Subcutaneous abdominal adipose tissue (tissue), 5 donors: Measurements from ENCODE around the gene SLC25A21.
"Not testable (repeated sequence)": the region's sequence is repeated elsewhere in the genome, so short reads cannot be mapped to it uniquely, and the experiment has no call there.

ENCODE experiments used
- H3K27ac ChIP-seq: one replicate; pipeline ENCODE4 v1.7.0; 2013; ENCODE audit warnings: low read depth, mild to moderate bottlenecking, inconsistent platforms, low read length, moderate library complexity
- H3K27me3 ChIP-seq, 5 donors: one replicate each; pipeline ENCODE4 v1.7.0; 2013; ENCODE audit warnings: low read length in 5 of 5, inconsistent platforms in 1 of 5; ENCODE audit not compliant: control insufficient read depth in 5 of 5, insufficient read depth in 4 of 5
- H3K36me3 ChIP-seq, 5 donors: one replicate each; pipeline ENCODE4 v1.7.0; 2013; ENCODE audit warnings: low read length in 5 of 5; ENCODE audit not compliant: control insufficient read depth in 5 of 5, insufficient read depth in 5 of 5
- H3K4me1 ChIP-seq, 5 donors: one replicate each; pipeline ENCODE4 v1.7.0; 2013; ENCODE audit warnings: low read length in 5 of 5, mild to moderate bottlenecking in 3 of 5, moderate library complexity in 1 of 5; ENCODE audit not compliant: control insufficient read depth in 5 of 5, insufficient read depth in 5 of 5
- H3K4me3 ChIP-seq, 5 donors: one replicate each; pipeline ENCODE4 v1.7.0; 2013; ENCODE audit warnings: low read length in 5 of 5, low read depth in 1 of 5
- H3K9ac ChIP-seq, 5 donors: one replicate each; pipeline ENCODE4 v1.7.0; 2013; ENCODE audit warnings: low read length in 5 of 5, mild to moderate bottlenecking in 4 of 5, moderate library complexity in 3 of 5
- H3K9me3 ChIP-seq, 5 donors: one replicate each; pipeline ENCODE4 v1.7.0; 2013; ENCODE audit warnings: low read length in 5 of 5; ENCODE audit not compliant: control insufficient read depth in 5 of 5
- donor health status: healthy.
- donor health status: healthy.
- donor health status: healthy.
- donor health status: healthy.
- donor health status: healthy.

The SLC25A21 gene

DNA sequence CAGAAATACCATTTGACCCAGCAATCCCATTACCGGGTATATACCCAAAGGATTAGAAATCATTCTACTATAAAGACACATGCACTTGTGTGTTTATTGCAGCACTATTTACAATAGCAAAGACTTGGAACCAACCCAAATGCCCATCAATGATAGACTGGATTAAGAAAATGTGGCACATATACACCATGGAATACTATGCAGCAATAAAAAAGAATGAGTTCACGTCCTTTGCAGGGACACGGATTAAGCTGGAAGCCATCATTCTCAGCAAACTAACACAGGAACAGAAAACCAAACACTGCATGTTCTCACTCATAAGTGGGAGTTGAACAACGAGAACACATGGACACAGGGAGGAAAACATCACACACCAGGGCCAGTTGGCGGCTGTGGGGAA is 357.6 kb downstream of the SLC25A21 start:
- not testable (repeated sequence) for H3K9ac ChIP-seq, H3K36me3 ChIP-seq, H3K4me3 ChIP-seq, H3K4me1 ChIP-seq, H3K27me3 ChIP-seq, H3K9me3 ChIP-seq, H3K27ac ChIP-seq

DNA sequence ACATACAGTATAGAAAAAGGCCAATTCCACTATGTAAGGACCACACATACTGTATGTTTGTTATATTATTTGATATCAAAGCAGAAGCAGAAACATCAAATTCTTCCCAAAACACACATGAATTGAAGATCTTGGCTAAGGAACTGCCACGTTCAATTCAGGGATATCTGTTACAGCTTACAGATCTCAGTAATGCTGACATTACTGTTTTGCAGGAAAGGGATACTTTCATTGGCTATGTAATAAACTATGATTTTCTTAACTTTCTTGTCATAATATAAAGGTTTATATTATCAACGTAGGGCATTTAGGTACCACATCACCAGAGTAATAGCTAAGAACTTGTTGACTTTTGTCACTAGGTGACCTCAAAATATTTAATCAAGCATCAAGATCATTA is 362.2 kb downstream of the SLC25A21 start:
- Histone ChIP-seq H3K27ac (no peak overlapping the region), H3K4me3 (no peak overlapping the region), H3K36me3 (no peaks in the 10 kb centered on the region), H3K9me3 (no peaks in the 10 kb centered on the region), H3K27me3 (no peaks in the 10 kb centered on the region), H3K4me1 (peaks cover 0 to under 1% (median 0%) of the 10 kb centered on the region in 5 donors), H3K9ac (no peak overlapping the region)

DNA sequence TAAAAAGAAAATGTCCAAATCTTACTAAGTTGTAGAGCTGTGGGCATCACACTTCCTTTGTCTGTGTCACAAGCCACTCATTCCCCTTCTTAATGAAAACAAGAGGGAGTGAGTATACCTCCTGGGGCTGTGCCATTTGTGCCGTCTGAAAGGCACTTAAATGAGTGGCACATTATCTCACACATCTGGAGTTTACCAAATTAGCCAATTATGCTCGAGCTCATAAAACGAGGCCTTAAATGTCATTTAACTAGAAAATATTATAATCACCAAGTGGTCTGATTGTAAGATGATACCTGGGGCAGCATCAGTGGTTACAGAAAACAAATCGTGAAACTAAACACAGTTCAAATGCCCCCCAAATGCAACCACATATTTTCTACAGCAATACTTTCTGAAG is 364.7 kb downstream of the SLC25A21 start:
- H3K27me3 ChIP-seq, result no peaks in the 10 kb centered on the region
- peaks cover 0 to 4% (median 0%) of the 10 kb centered on the region in 5 donors for H3K4me1 ChIP-seq
- no peaks in the 10 kb centered on the region for H3K36me3 ChIP-seq
- H3K4me3 ChIP-seq, result no peak overlapping the region
- no peak overlapping the region for H3K9ac ChIP-seq
- H3K27ac ChIP-seq, result no peak overlapping the region
- no peaks in the 10 kb centered on the region for H3K9me3 ChIP-seq

DNA sequence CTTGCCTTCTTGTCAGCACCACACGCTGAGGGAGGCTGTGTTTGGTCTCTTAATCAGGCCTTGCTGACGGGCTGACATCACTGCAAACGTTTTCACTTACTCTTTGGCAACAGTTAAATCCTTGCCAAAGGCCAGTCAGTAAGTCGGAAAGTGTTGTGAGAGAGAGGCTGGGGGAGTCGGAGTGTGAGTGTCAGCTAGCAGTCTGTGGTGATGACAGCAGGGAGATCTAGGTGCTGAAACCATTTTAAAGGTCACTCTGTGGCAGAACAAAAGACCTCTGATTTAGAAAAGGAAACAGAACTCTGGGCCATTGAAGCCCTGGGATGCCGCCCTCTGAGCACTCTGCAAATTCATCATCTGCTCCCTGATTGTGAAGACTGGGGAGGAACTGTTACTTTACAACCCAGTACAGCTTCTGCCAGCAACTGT is 367.3 kb downstream of the SLC25A21 start:
- Histone ChIP-seq H3K9me3 (no peaks in the 10 kb centered on the region), H3K9ac (no peak overlapping the region), H3K27ac (no peak overlapping the region), H3K36me3 (no peaks in the 10 kb centered on the region), H3K27me3 (no peaks in the 10 kb centered on the region), H3K4me1 (peaks cover 0 to 4% (median 0%) of the 10 kb centered on the region in 5 donors), H3K4me3 (no peak overlapping the region)

DNA sequence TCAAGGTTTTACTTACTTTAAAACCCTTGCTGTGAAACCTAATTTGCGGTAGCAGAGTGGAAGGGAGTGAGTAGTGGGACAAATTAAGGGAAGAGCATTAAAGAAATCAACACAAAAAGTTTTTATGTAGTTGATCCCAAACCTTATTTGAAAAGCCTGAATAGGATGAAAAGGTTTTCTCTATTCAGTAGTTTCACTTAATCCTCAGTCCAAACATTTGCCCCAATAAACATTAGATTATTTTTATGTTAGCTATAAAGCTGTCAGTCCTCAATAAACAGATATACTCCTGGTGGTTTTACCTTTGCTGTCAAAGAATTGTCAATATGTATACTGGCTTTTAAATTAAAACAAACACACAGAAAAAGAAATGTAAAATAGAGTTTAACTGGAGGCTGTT is 374.8 kb downstream of the SLC25A21 start:
- Histone ChIP-seq H3K4me3 (no peak overlapping the region), H3K36me3 (no peaks in the 10 kb centered on the region), H3K9ac (no peak overlapping the region), H3K9me3 (no peaks in the 10 kb centered on the region), H3K4me1 (no peaks in the 10 kb centered on the region), H3K27me3 (no peaks in the 10 kb centered on the region), H3K27ac (no peak overlapping the region)

DNA sequence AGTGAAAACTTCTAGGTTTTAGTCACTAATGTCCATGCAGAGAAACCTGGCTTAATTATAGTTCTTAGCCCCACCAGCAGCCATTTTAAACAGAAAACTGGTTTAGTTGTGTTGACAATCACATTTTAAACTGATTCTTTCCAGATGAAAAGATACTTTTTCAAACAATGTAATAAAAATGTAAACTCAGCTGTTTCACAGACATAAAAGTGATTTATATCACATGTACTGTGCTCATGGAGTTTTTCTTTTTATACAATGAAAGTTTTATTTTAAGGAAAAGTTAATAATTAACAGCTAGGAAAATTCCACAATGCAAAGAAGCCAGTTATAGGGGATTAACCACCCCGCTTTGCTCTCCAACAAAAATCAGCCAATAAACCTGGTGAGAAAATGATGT is 381.0 kb downstream of the SLC25A21 start:
- no peak overlapping the region for H3K27ac ChIP-seq

DNA sequence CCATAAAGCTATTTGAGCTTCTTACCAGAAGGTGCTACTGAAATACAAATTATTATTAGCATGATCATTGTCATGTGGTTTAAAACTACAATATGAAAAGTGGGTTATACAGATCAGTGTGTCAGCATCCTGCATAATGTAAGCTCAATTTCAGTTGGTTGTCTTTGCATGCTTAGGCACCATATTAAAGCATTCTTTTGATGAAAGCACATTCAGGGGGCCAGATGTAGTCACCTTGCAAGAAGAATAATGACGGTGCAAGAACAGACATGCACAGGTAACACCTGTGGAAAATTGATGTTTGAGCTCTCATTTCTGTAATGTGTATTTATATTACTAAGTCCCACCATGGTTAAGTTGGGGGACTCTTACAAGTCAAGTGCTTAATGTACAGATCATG is 386.9 kb downstream of the SLC25A21 start:
- Histone ChIP-seq H3K9me3 (peaks cover 0 to 18% (median 7%) of the 10 kb centered on the region in 5 donors), H3K36me3 (no peaks in the 10 kb centered on the region), H3K27me3 (no peaks in the 10 kb centered on the region), H3K4me1 (no peaks in the 10 kb centered on the region), H3K27ac (no peak overlapping the region), H3K4me3 (no peak overlapping the region), H3K9ac (no peak overlapping the region)

More for the DNA sequence above, 381.0 kb downstream of the SLC25A21 start:
- no peak overlapping the region for H3K4me3 ChIP-seq
- H3K36me3 ChIP-seq, result no peaks in the 10 kb centered on the region
- H3K9me3 ChIP-seq, result no peaks in the 10 kb centered on the region
- H3K27me3 ChIP-seq, result no peaks in the 10 kb centered on the region
- no peak overlapping the region for H3K9ac ChIP-seq
- H3K4me1 ChIP-seq, result no peaks in the 10 kb centered on the region

DNA sequence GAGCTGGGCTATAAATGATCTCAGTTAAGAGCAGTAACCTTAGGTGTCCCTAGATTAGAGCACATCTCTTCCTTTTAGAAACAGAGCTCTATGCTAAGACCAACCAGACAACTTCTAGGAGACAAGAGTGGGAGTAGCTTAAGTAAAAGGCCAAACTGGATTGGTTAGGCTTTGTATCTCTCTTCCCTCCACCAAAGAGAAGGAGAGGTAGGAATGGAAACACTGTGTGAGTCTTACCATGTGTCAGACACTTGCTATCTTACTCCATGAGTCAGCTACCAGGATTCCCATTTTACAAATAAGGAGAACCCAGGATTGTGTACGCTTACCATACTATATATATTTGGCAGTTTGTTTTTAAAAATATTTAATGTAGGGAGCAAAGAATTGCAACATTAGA is 387.9 kb downstream of the SLC25A21 start:
- H3K9ac ChIP-seq, result no peak overlapping the region
- H3K27me3 ChIP-seq, result no peaks in the 10 kb centered on the region
- H3K4me1 ChIP-seq, result no peaks in the 10 kb centered on the region
- H3K4me3 ChIP-seq, result no peak overlapping the region
- peaks cover 0 to 18% (median 7%) of the 10 kb centered on the region in 5 donors for H3K9me3 ChIP-seq
- H3K36me3 ChIP-seq, result no peaks in the 10 kb centered on the region
- no peak overlapping the region for H3K27ac ChIP-seq

DNA sequence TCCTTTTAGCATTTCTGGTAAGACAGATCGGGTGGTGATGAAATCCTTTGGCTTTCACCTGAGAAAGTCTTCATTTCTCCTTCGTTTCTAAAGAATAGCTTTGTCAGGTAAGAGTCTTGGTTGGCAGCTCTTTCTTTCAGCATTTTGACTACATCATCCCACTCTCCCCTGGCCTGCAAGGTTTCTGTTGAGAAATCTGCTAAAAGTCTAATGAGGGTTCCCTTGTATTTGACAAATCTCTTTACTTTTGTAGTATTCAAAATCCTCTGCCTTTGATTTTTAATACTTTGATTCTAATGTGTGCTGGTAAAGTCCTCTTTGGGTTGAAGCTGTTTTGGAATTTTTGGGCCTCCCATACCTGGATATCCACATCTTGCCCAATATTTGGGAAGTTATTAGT is 390.5 kb downstream of the SLC25A21 start:
- H3K9ac ChIP-seq, result no peak overlapping the region
- H3K36me3 ChIP-seq, result no peaks in the 10 kb centered on the region
- no peaks in the 10 kb centered on the region for H3K27me3 ChIP-seq
- H3K4me1 ChIP-seq, result no peaks in the 10 kb centered on the region
- peaks cover 0 to 18% (median 7%) of the 10 kb centered on the region in 5 donors for H3K9me3 ChIP-seq
- H3K4me3 ChIP-seq, result no peak overlapping the region
- no peak overlapping the region for H3K27ac ChIP-seq

DNA sequence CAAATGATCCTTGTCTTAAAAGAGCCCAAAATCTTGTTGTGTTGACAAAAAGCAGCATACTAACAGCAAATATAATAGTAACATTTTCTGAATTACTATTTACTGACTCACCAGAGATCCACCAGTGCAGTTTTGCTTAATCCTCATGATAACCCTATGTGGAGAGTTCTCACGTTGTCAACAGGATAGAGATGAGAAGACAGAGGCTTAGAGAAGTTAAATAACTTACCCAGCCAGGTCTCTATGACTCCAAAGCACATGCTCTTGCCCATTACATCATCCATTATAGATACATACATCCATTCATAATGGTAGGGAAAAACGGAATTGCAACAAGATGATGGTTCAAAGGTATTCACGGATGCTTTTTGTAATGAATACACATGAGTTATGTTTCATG is 398.8 kb downstream of the SLC25A21 start:
- H3K27me3 ChIP-seq, result no peaks in the 10 kb centered on the region

DNA sequence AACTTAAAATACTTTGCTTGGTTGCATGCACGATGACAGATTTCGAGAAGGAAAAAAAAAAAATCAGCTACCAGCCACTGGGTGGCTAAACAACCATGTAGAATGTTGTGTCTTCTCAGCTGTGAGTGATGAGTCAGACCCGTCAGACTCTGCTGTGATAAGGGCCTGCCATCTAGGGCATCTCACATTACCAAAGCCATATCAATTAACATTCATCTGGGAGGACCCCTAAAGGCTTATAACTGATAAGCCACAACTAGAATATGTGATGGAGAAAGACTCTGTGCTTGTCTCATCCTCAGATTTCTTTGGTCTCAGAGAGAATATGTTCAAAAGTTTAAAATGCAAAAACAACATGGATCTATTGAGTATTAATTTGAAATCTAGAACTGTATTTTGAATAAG is 399.3 kb downstream of the SLC25A21 start:
- H3K27ac ChIP-seq, result no peak overlapping the region
- no peaks in the 10 kb centered on the region for H3K9me3 ChIP-seq
- no peaks in the 10 kb centered on the region for H3K27me3 ChIP-seq
- H3K36me3 ChIP-seq, result no peaks in the 10 kb centered on the region
- H3K9ac ChIP-seq, result no peak overlapping the region
- no peak overlapping the region for H3K4me3 ChIP-seq
- H3K4me1 ChIP-seq, result no peaks in the 10 kb centered on the region

More for the DNA sequence above, 398.8 kb downstream of the SLC25A21 start:
- Histone ChIP-seq H3K4me3 (no peak overlapping the region), H3K27ac (no peak overlapping the region), H3K36me3 (no peaks in the 10 kb centered on the region), H3K9me3 (no peaks in the 10 kb centered on the region), H3K9ac (no peak overlapping the region), H3K4me1 (no peaks in the 10 kb centered on the region)
